ENCODE measurements around the gene DOCK4. TPM values are rescaled to one million over a fixed set of nuclear protein-coding genes. Genes with fewer than 3 reads are reported as not detected.

DOCK4 gene
- total and polyA plus RNA-seq, 7 donors = 3.0 to 28.5 (median 14.1) TPM

- Histone ChIP-seq H3K27ac (no peak overlapping the region), H3K36me3 (no peaks in the 10 kb centered on the region), H3K27me3 (no peaks in the 10 kb centered on the region), H3K4me1 (no peaks in the 10 kb centered on the region), H3K4me3 (no peak overlapping the region), H3K9me3 (no peaks in the 10 kb centered on the region)
- intact Hi-C loops (cut with DNase I) = no loop called here
- DNase-seq = no peak
- WGBS, 2 donors = 91 to 92% methylated on average over 1 of the region's 1 CpG
- TF ChIP-seq EP300 (IDR thresholded peaks at IDR 0.05) (no peak), POLR2AphosphoS5 (IDR thresholded peaks at IDR 0.05) (no peak), CTCF (IDR thresholded peaks at IDR 0.05) (no peak), POLR2A (IDR thresholded peaks at IDR 0.05) (no peak)
Observed at GRCh38 chr7:111710839-111711380, 495.3 kb downstream of the DOCK4 start.

GRCh38 chr7:111708072-111708471 lies 498.1 kb downstream of the DOCK4 start:
- H3K27me3 ChIP-seq = no peaks in the 10 kb centered on the region
- DNase-seq = no peak
- WGBS, 2 donors = 72 to 83% methylated on average over 4 of the region's 4 CpGs
- no peak overlapping the region for H3K27ac ChIP-seq
- TF ChIP-seq POLR2AphosphoS5 (IDR thresholded peaks at IDR 0.05) (no peak), POLR2A (IDR thresholded peaks at IDR 0.05) (no peak)
- intact Hi-C loops (cut with DNase I) = no loop called here
- H3K4me1 ChIP-seq = no peaks in the 10 kb centered on the region
- no peak overlapping the region for H3K4me3 ChIP-seq
- H3K9me3 ChIP-seq = no peaks in the 10 kb centered on the region
- no peaks in the 10 kb centered on the region for H3K36me3 ChIP-seq

GRCh38 chr7:111705807-111706206 lies 500.4 kb downstream of the DOCK4 start:
- Histone ChIP-seq H3K9me3 (no peaks in the 10 kb centered on the region), H3K4me1 (no peaks in the 10 kb centered on the region), H3K36me3 (no peaks in the 10 kb centered on the region), H3K27me3 (no peaks in the 10 kb centered on the region), H3K27ac (no peak overlapping the region), H3K4me3 (no peak overlapping the region)
- DNase-seq = no peak
- TF ChIP-seq POLR2AphosphoS5 (IDR thresholded peaks at IDR 0.05) = no peak
- TF ChIP-seq EP300 (IDR thresholded peaks at IDR 0.05) = no peak
- no peak for TF ChIP-seq POLR2A (IDR thresholded peaks at IDR 0.05)
- no peak for TF ChIP-seq CTCF (IDR thresholded peaks at IDR 0.05)
- intact Hi-C loops (cut with DNase I) = no loop called here
- WGBS, 2 donors = 89 to 93% methylated on average over 5 of the region's 5 CpGs

GRCh38 chr7:111697771-111698170 lies 508.4 kb downstream of the DOCK4 start:
- WGBS, 2 donors = 60 to 71% methylated on average over 1 of the region's 1 CpG

GRCh38 chr7:111694376-111694775 lies 511.8 kb downstream of the DOCK4 start:
- Histone ChIP-seq H3K27me3 (no peaks in the 10 kb centered on the region), H3K9me3 (no peaks in the 10 kb centered on the region), H3K4me1 (no peaks in the 10 kb centered on the region), H3K27ac (no peak overlapping the region), H3K4me3 (no peak overlapping the region), H3K36me3 (no peaks in the 10 kb centered on the region)
- TF ChIP-seq POLR2A (IDR thresholded peaks at IDR 0.05) (no peak), CTCF (IDR thresholded peaks at IDR 0.05) (no peak), POLR2AphosphoS5 (IDR thresholded peaks at IDR 0.05) (no peak)
- no peak for DNase-seq
- intact Hi-C loops (cut with DNase I) = no loop called here
- WGBS, 2 donors = 62 to 76% methylated on average over 2 of the region's 2 CpGs

More at GRCh38 chr7:111697771-111698170, 508.4 kb downstream of the DOCK4 start:
- Histone ChIP-seq H3K27ac (no peak overlapping the region), H3K27me3 (no peaks in the 10 kb centered on the region), H3K4me1 (no peaks in the 10 kb centered on the region), H3K4me3 (no peak overlapping the region), H3K9me3 (no peaks in the 10 kb centered on the region), H3K36me3 (no peaks in the 10 kb centered on the region)
- DNase-seq = no peak
- TF ChIP-seq EP300 (IDR thresholded peaks at IDR 0.05) (no peak), POLR2A (IDR thresholded peaks at IDR 0.05) (no peak), CTCF (IDR thresholded peaks at IDR 0.05) (no peak), POLR2AphosphoS5 (IDR thresholded peaks at IDR 0.05) (no peak)
- intact Hi-C loops (cut with DNase I) = no loop called here
